ENCODE data around the gene ZNF75A.

Gene ZNF75A

GRCh38 chr16:3364774-3365427 is 59.6 kb downstream of the ZNF75A start:
- in situ Hi-C loops (cut with MboI; ENCODE audit: low sequenced_read_pairs) = no loop called here
